CD14-positive monocyte (primary cell): Measurements from ENCODE around the gene AFM. TPM values are rescaled to one million over a fixed set of nuclear protein-coding genes. Genes with fewer than 3 reads are reported as not detected.

ENCODE experiments used
- DNase-seq, 3 donors: peaks; one replicate each; pipeline ENCODE4 v3.0.0-alpha.2; 2011 to 2022
- H2AFZ ChIP-seq: 2 replicates; pipeline ENCODE4 v1.6.0; 2012; ENCODE audit warnings: mild to moderate bottlenecking, low read depth, low read length, inconsistent platforms; ENCODE audit not compliant: insufficient read depth, poor library complexity, severe bottlenecking
- H3K27ac ChIP-seq, 2 donors: 1 replicate in 1 of 2; 2 replicates in 1 of 2; pipeline ENCODE4 v1.5.1; 2012 to 2013; ENCODE audit warnings: low read length in 2 of 2, control low read depth in 1 of 2, inconsistent platforms in 1 of 2, low read depth in 1 of 2, mild to moderate bottlenecking in 1 of 2
- H3K27me3 ChIP-seq, 2 donors: one replicate each; pipeline versions ENCODE4 v1.6.0 to v1.6.1; 2011 to 2013; ENCODE audit warnings: low read length in 2 of 2; ENCODE audit not compliant: control insufficient read depth in 2 of 2, insufficient read depth in 2 of 2
- H3K36me3 ChIP-seq, 2 donors: replicated peaks in 1 of 2; 1 replicate in 1 of 2; 2 replicates in 1 of 2; pipeline versions ENCODE4 v1.5.1 to v1.6.1; 2012 to 2013; ENCODE audit warnings: low read length in 2 of 2, control low read depth in 1 of 2, inconsistent platforms in 1 of 2, mild to moderate bottlenecking in 1 of 2; ENCODE audit not compliant: insufficient read depth in 2 of 2, control insufficient read depth in 1 of 2
- H3K4me1 ChIP-seq, 2 donors: 1 replicate in 1 of 2; 2 replicates in 1 of 2; pipeline versions ENCODE4 v1.5.1 to v1.6.1; 2012 to 2013; ENCODE audit warnings: low read length in 2 of 2, control low read depth in 1 of 2, inconsistent platforms in 1 of 2, mild to moderate bottlenecking in 1 of 2, moderate library complexity in 1 of 2; ENCODE audit not compliant: insufficient read depth in 2 of 2, control insufficient read depth in 1 of 2
- H3K4me2 ChIP-seq: replicated peaks from 2 replicates; pipeline ENCODE3; 2012; ENCODE audit warnings: low read length, moderate library complexity, mild to moderate bottlenecking; ENCODE audit not compliant: poor library complexity, severe bottlenecking; ENCODE audit errors: extremely low read depth
- H3K4me3 ChIP-seq, 3 experiments: fragments of 200-600 bp in 1 of 3; sonication (generic) in 1 of 3; replicated peaks in 1 of 3; 1 replicate in 2 of 3; 2 replicates in 1 of 3; pipeline ENCODE4 v1.5.1; 2011 to 2013; ENCODE audit warnings: low read length in 3 of 3, mild to moderate bottlenecking in 3 of 3, control low read depth in 2 of 3, low read depth in 2 of 3, inconsistent platforms in 1 of 3, moderate library complexity in 1 of 3
- H3K79me2 ChIP-seq: 2 replicates; pipeline ENCODE4 v1.6.0; 2012; ENCODE audit warnings: mild to moderate bottlenecking, control low read depth, inconsistent platforms, low read length, moderate library complexity; ENCODE audit not compliant: insufficient read depth
- H3K9ac ChIP-seq: 2 replicates; pipeline ENCODE4 v1.6.0; 2017; ENCODE audit warnings: low read length, mild to moderate bottlenecking; ENCODE audit not compliant: insufficient read depth, poor library complexity, severe bottlenecking
- H3K9me3 ChIP-seq, 2 donors: replicated peaks in 1 of 2; 1 replicate in 1 of 2; 2 replicates in 1 of 2; pipeline versions ENCODE4 v1.5.1 to v1.6.1; 2012 to 2013; ENCODE audit warnings: low read length in 2 of 2, control low read depth in 1 of 2; ENCODE audit not compliant: control insufficient read depth in 1 of 2, insufficient read depth in 1 of 2
- H4K20me1 ChIP-seq: 2 replicates; pipeline ENCODE4 v1.6.0; 2012; ENCODE audit warnings: mild to moderate bottlenecking, low read length, control low read depth, moderate library complexity; ENCODE audit not compliant: insufficient read depth
- H3K27ac Mint-ChIP-seq, 7 donors: one replicate each; pipeline ENCODE4 v1.8.0; 2020; ENCODE audit warnings: mild to moderate bottlenecking in 7 of 7, mixed read lengths in 7 of 7, moderate library complexity in 6 of 7, inconsistent platforms in 2 of 7
- H3K27me3 Mint-ChIP-seq, 3 donors: one replicate each; pipeline ENCODE4 v1.8.0; 2021 to 2022; ENCODE audit warnings: low read depth in 3 of 3, mild to moderate bottlenecking in 3 of 3, mixed read lengths in 3 of 3, moderate library complexity in 3 of 3, inconsistent platforms in 1 of 3
- H3K36me3 Mint-ChIP-seq, 2 donors: one replicate each; pipeline ENCODE4 v1.8.0; 2020; ENCODE audit warnings: mixed read lengths in 2 of 2, inconsistent platforms in 1 of 2, mild to moderate bottlenecking in 1 of 2
- H3K4me1 Mint-ChIP-seq: one replicate; pipeline ENCODE4 v1.8.0; 2020; ENCODE audit warnings: mild to moderate bottlenecking, mixed read lengths
- H3K4me3 Mint-ChIP-seq, 2 donors: one replicate each; pipeline ENCODE4 v1.8.0; 2020; ENCODE audit warnings: mild to moderate bottlenecking in 2 of 2, mixed read lengths in 2 of 2, moderate library complexity in 1 of 2
- H3K9me3 Mint-ChIP-seq, 7 donors: one replicate each; pipeline ENCODE4 v1.8.0; 2020 to 2022; ENCODE audit warnings: mixed read lengths in 7 of 7, mild to moderate bottlenecking in 6 of 7, moderate library complexity in 6 of 7, inconsistent platforms in 2 of 7
- WGBS: methylation state at CpG from one replicate; pipeline ENCODE4 v1.1.5; 2013; ENCODE audit warnings: missing lambda C conversion rate; ENCODE audit not compliant: insufficient coverage; 5-methylcytosine and 5-hydroxymethylcytosine counted together
- intact Hi-C, 2 donors: fragments of 100-400 bp; cut with micrococcal nuclease; formaldehyde crosslinking; loops; one replicate each; pipeline versions ENCODE4 v1.15.0 to v1.15.1; 2023
- polyA plus RNA-seq, 3 donors: library from polyadenylated mRNA; depleted of rRNA in 1 of 3; unstranded in 2 of 3; stranded (reverse) in 1 of 3; fragments of 300-500 nt in 2 of 3; fragments of >200 nt in 1 of 3; fragmentation: Illumina TruSeq in 2 of 3; gene quantifications; 1 replicate in 2 of 3; 2 replicates in 1 of 3; pipeline ENCODE4 v1.2.3, GENCODE V29; 2012 to 2021
- TF ChIP-seq, protein P1 (sequence below): fragments of 200-600 bp; IDR thresholded peaks from one replicate; pipeline ENCODE4 v1.8.0; 2022; ENCODE audit warnings: antibody characterized with exemption, mild to moderate bottlenecking

The AFM gene
- polyA plus RNA-seq, 3 donors = not detected

GRCh38 chr4:73458184-73459047 lies 23.1 kb upstream of the AFM start:
- WGBS = 100% methylated on average over 1 of the region's 4 CpGs
- Histone ChIP-seq H3K27me3 (no peaks in the 10 kb centered on the region), H2AFZ (no peak overlapping the region), H4K20me1 (no peaks in the 10 kb centered on the region), H3K4me3 (no peak overlapping the region), H3K9me3 (no peaks in the 10 kb centered on the region), H3K4me2 (no peak overlapping the region), H3K36me3 (no peaks in the 10 kb centered on the region), H3K9ac (no peak overlapping the region), H3K4me1 (no peaks in the 10 kb centered on the region), H3K27ac (no peak overlapping the region), H3K79me2 (no peaks in the 10 kb centered on the region)
- Mint-ChIP-seq H3K27me3 (peaks cover 0 to 1% (median 1%) of the 10 kb centered on the region in 3 donors), H3K9me3 (peaks cover 0 to 2% (median 0%) of the 10 kb centered on the region in 7 donors), H3K4me3 (no peak overlapping the region), H3K27ac (no peak overlapping the region), H3K36me3 (no peaks in the 10 kb centered on the region), H3K4me1 (no peaks in the 10 kb centered on the region)
- DNase-seq = no peak
- TF ChIP-seq, protein P1, sequence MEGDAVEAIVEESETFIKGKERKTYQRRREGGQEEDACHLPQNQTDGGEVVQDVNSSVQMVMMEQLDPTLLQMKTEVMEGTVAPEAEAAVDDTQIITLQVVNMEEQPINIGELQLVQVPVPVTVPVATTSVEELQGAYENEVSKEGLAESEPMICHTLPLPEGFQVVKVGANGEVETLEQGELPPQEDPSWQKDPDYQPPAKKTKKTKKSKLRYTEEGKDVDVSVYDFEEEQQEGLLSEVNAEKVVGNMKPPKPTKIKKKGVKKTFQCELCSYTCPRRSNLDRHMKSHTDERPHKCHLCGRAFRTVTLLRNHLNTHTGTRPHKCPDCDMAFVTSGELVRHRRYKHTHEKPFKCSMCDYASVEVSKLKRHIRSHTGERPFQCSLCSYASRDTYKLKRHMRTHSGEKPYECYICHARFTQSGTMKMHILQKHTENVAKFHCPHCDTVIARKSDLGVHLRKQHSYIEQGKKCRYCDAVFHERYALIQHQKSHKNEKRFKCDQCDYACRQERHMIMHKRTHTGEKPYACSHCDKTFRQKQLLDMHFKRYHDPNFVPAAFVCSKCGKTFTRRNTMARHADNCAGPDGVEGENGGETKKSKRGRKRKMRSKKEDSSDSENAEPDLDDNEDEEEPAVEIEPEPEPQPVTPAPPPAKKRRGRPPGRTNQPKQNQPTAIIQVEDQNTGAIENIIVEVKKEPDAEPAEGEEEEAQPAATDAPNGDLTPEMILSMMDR = no peak
- intact Hi-C loops = no loop called here

- Mint-ChIP-seq H3K27ac (peak overlapping the region in 1 of 7 donors; percentile 28), H3K36me3 (no peaks in the 10 kb centered on the region), H3K4me1 (no peaks in the 10 kb centered on the region), H3K27me3 (peaks cover 0 to 1% (median 1%) of the 10 kb centered on the region in 3 donors), H3K4me3 (no peak overlapping the region), H3K9me3 (peaks cover 0 to 2% (median 0%) of the 10 kb centered on the region in 7 donors)
- Histone ChIP-seq H3K27ac (no peak overlapping the region), H3K9ac (no peak overlapping the region), H3K79me2 (no peaks in the 10 kb centered on the region), H3K4me2 (no peak overlapping the region), H3K36me3 (no peaks in the 10 kb centered on the region), H3K27me3 (no peaks in the 10 kb centered on the region), H3K9me3 (no peaks in the 10 kb centered on the region), H3K4me3 (no peak overlapping the region), H2AFZ (no peak overlapping the region), H4K20me1 (no peaks in the 10 kb centered on the region), H3K4me1 (no peaks in the 10 kb centered on the region)
- DNase-seq = no peak
- intact Hi-C loops = no loop called here
- TF ChIP-seq, protein P1 = no peak
- WGBS = 60% methylated on average over 2 of the region's 3 CpGs
Measured at GRCh38 chr4:73459048-73459421, 22.5 kb upstream of the AFM start.
